Skeletal muscle tissue (tissue), 4 donors: ENCODE data around the gene COA1. TPM values are rescaled to one million over a fixed set of nuclear protein-coding genes. Genes with fewer than 3 reads are reported as not detected.
"Not testable (repeated sequence)": the region's sequence is repeated elsewhere in the genome, so short reads cannot be mapped to it uniquely, and the experiment has no call there.

ENCODE experiments used
- H3K27ac ChIP-seq: one replicate; pipeline ENCODE4 v1.7.0; 2013; ENCODE audit warnings: mild to moderate bottlenecking, low read depth, low read length, inconsistent platforms
- H3K27me3 ChIP-seq, 3 donors: one replicate each; pipeline ENCODE4 v1.7.0; 2013; ENCODE audit warnings: low read length in 3 of 3; ENCODE audit not compliant: control insufficient read depth in 3 of 3, insufficient read depth in 3 of 3
- H3K36me3 ChIP-seq, 3 donors: one replicate each; pipeline ENCODE4 v1.7.0; 2013; ENCODE audit warnings: low read length in 3 of 3; ENCODE audit not compliant: control insufficient read depth in 3 of 3, insufficient read depth in 3 of 3
- H3K4me1 ChIP-seq, 3 donors: one replicate each; pipeline ENCODE4 v1.7.0; 2013; ENCODE audit warnings: low read length in 3 of 3, mild to moderate bottlenecking in 3 of 3; ENCODE audit not compliant: control insufficient read depth in 3 of 3, insufficient read depth in 3 of 3
- H3K4me3 ChIP-seq, 3 donors: one replicate each; pipeline ENCODE4 v1.7.0; 2013; ENCODE audit warnings: low read length in 3 of 3
- H3K9ac ChIP-seq, 3 donors: one replicate each; pipeline ENCODE4 v1.7.0; 2013; ENCODE audit warnings: low read length in 3 of 3, mild to moderate bottlenecking in 3 of 3, moderate library complexity in 2 of 3, low read depth in 1 of 3
- H3K9me3 ChIP-seq, 3 donors: one replicate each; pipeline ENCODE4 v1.7.0; 2013; ENCODE audit warnings: low read length in 3 of 3; ENCODE audit not compliant: control insufficient read depth in 3 of 3
- total RNA-seq: library from RNA; depleted of rRNA; stranded (reverse); fragments of >200 nt; gene quantifications from one replicate; pipeline ENCODE4 v1.2.3, GENCODE V29; 2014
- donor health status: Osteomylitis.

COA1 gene
- total RNA-seq, 1 donor from 2014 or later, result 57.9 TPM

- H3K9ac ChIP-seq, H3K4me1 ChIP-seq, H3K27me3 ChIP-seq, H3K4me3 ChIP-seq, H3K27ac ChIP-seq, H3K9me3 ChIP-seq, H3K36me3 ChIP-seq: not testable (repeated sequence)
Measured at GRCh38 chr7:43708055-43708454, 21.3 kb downstream of the COA1 start.

GRCh38 chr7:43703573-43703972 is 25.8 kb downstream of the COA1 start:
- no peaks in the 10 kb centered on the region for H3K36me3 ChIP-seq
- peaks cover 0 to 15% (median 10%) of the 10 kb centered on the region in 3 donors for H3K4me1 ChIP-seq
- no peak overlapping the region for H3K27ac ChIP-seq
- no peaks in the 10 kb centered on the region for H3K9me3 ChIP-seq
- H3K27me3 ChIP-seq, result no peaks in the 10 kb centered on the region
- no peak overlapping the region for H3K4me3 ChIP-seq
- H3K9ac ChIP-seq, result no peak overlapping the region

DNA sequence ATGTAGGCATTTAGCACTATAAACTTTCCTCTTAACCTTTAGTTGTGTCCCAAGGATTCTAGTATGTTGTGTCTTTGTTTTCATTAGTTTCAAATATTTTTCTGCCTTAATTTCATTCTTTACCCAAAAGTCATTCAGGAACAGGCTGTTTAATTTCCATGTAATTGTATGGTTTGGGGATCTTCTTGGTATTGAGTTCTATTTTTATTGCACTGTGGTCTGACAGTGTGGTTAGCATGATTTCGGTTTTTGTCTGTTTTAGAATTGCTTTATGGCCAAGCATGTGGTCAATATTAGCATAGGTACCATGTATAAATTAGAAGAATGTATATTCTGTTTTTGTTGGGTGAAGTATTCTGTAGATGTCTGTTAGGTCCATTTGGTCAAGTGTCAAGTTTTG is 26.3 kb downstream of the COA1 start:
- no peak overlapping the region for H3K4me3 ChIP-seq
- H3K9ac ChIP-seq, result no peak overlapping the region
- H3K27me3 ChIP-seq, result no peaks in the 10 kb centered on the region
- H3K27ac ChIP-seq, result no peak overlapping the region
- H3K9me3 ChIP-seq, result no peaks in the 10 kb centered on the region
- peaks cover 0 to 15% (median 10%) of the 10 kb centered on the region in 3 donors for H3K4me1 ChIP-seq
- no peaks in the 10 kb centered on the region for H3K36me3 ChIP-seq

GRCh38 chr7:43701929-43702328 is 27.4 kb downstream of the COA1 start:
- Histone ChIP-seq H3K36me3 (no peaks in the 10 kb centered on the region), H3K9me3 (no peaks in the 10 kb centered on the region), H3K4me3 (no peak overlapping the region), H3K27me3 (no peaks in the 10 kb centered on the region), H3K9ac (no peak overlapping the region), H3K4me1 (peaks cover 0 to 15% (median 10%) of the 10 kb centered on the region in 3 donors), H3K27ac (no peak overlapping the region)

- Histone ChIP-seq H3K9me3 (no peaks in the 10 kb centered on the region), H3K36me3 (no peaks in the 10 kb centered on the region), H3K4me1 (peaks cover 0 to 15% (median 10%) of the 10 kb centered on the region in 3 donors), H3K27ac (no peak overlapping the region), H3K9ac (no peak overlapping the region), H3K27me3 (no peaks in the 10 kb centered on the region), H3K4me3 (no peak overlapping the region)
Measured at GRCh38 chr7:43701500-43701854, 27.8 kb downstream of the COA1 start.

GRCh38 chr7:43700646-43701499 is 28.4 kb downstream of the COA1 start:
- H3K27me3 ChIP-seq, result no peaks in the 10 kb centered on the region
- H3K9me3 ChIP-seq, result no peaks in the 10 kb centered on the region
- H3K27ac ChIP-seq, result no peak overlapping the region
- no peak overlapping the region for H3K4me3 ChIP-seq
- no peak overlapping the region for H3K9ac ChIP-seq
- H3K36me3 ChIP-seq, result no peaks in the 10 kb centered on the region
- peaks cover 0 to 15% (median 10%) of the 10 kb centered on the region in 3 donors for H3K4me1 ChIP-seq

- Histone ChIP-seq H3K4me3 (no peak overlapping the region), H3K4me1 (peaks cover 0 to 8% (median 4%) of the 10 kb centered on the region in 3 donors), H3K36me3 (no peaks in the 10 kb centered on the region), H3K27ac (no peak overlapping the region), H3K9me3 (no peaks in the 10 kb centered on the region), H3K27me3 (no peaks in the 10 kb centered on the region), H3K9ac (no peak overlapping the region)
Measured at GRCh38 chr7:43700059-43700501, 29.2 kb downstream of the COA1 start.

DNA sequence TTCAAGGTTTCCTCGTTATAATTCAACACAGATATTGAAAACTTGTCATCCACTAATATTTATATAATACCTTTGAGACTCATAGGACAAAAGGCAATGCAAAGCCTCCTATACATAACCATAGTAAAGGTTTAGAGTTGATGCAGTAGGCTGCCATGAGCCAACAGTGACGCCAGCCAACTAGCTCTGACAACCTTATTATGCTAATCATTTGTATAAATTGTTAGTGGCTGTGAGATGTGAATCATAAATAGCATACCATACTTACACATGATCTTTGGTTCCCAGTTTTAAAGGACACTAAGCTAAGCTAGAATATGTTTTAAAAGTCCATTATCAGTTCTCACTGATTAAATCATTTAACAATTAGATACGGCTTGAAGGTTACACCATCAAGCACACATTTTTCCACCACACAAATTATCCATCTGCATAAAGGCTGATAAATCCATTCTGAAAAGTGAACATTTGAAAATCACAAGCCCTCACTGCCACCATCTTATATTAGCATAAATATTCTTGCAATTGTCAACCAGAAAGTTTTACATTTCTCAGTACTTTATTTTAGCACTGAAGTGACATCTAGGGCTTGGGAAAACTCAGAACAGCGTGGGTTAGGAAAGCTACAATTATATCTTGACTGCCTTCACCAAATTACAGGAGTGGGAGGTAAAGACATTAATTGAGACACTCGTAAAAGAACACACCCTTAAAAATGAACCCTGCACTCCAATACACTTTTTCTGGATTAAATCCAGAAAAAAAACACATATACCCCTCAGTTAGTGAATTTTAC is 30.7 kb downstream of the COA1 start:
- no peak overlapping the region for H3K9ac ChIP-seq
- no peaks in the 10 kb centered on the region for H3K36me3 ChIP-seq
- no peaks in the 10 kb centered on the region for H3K27me3 ChIP-seq
- H3K4me3 ChIP-seq, result no peak overlapping the region
- no peaks in the 10 kb centered on the region for H3K9me3 ChIP-seq
- no peak overlapping the region for H3K27ac ChIP-seq
- peaks cover 0 to 9% (median 4%) of the 10 kb centered on the region in 3 donors for H3K4me1 ChIP-seq

- Histone ChIP-seq H3K4me1 (peaks cover 7 to 12% (median 10%) of the 10 kb centered on the region in 3 donors), H3K36me3 (no peaks in the 10 kb centered on the region), H3K9ac (no peak overlapping the region), H3K9me3 (no peaks in the 10 kb centered on the region), H3K27me3 (no peaks in the 10 kb centered on the region), H3K4me3 (no peak overlapping the region), H3K27ac (no peak overlapping the region)
Measured at GRCh38 chr7:43697690-43698089, 31.6 kb downstream of the COA1 start.

DNA sequence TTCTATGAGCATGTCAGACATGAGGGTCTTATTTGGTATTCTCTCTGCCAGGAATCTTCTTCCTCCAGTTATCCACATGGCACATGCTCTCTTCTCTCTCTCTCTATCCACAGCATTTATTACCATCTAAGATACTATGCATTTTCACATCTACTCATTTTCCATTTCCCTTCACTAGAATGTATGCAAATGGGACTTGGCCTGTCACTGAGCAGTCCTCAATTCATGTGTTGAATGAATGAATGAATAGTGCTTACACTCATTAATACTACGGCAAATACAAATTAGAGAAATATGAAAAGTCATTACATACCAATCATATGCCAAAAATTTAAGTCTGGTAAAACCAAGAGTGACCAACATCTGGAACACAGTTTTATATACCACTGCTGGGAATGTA is 34.0 kb downstream of the COA1 start:
- Histone ChIP-seq H3K9ac (no peak overlapping the region), H3K27me3 (no peaks in the 10 kb centered on the region), H3K36me3 (no peaks in the 10 kb centered on the region), H3K4me3 (no peak overlapping the region), H3K27ac (no peak overlapping the region), H3K9me3 (no peaks in the 10 kb centered on the region), H3K4me1 (peaks cover 6 to 7% (median 6%) of the 10 kb centered on the region in 3 donors)
